ENCODE data around the gene PAPOLB.
A peak's percentile ranks its signal among the peaks of the same experiment; 100 is the strongest.

PAPOLB gene

GRCh38 chr7:4840079-4840501 is 21.7 kb downstream of the PAPOLB start:
- no peak for DNase-seq

GRCh38 chr7:4838626-4839334 is 23.1 kb downstream of the PAPOLB start:
- no peak for DNase-seq

- no peak for DNase-seq
Measured at GRCh38 chr7:4837803-4838625, 23.8 kb downstream of the PAPOLB start.

GRCh38 chr7:4837041-4837802 is 24.6 kb downstream of the PAPOLB start:
- no peak for DNase-seq

GRCh38 chr7:4836206-4836661 is 25.6 kb downstream of the PAPOLB start:
- no peak for DNase-seq

GRCh38 chr7:4835398-4836205 is 26.2 kb downstream of the PAPOLB start:
- no peak for DNase-seq

GRCh38 chr7:4834601-4835397 is 27.0 kb downstream of the PAPOLB start:
- no peak for DNase-seq

GRCh38 chr7:4833691-4834600 is 27.9 kb downstream of the PAPOLB start:
- DNase-seq = no peak

- no peak for DNase-seq
Measured at GRCh38 chr7:4833176-4833575, 28.7 kb downstream of the PAPOLB start.

- DNase-seq = no peak
Measured at GRCh38 chr7:4832711-4833110, 29.1 kb downstream of the PAPOLB start.

- no peak for DNase-seq
Measured at GRCh38 chr7:4831723-4832495, 29.9 kb downstream of the PAPOLB start.

GRCh38 chr7:4830176-4830575 is 31.7 kb downstream of the PAPOLB start:
- peak; percentile 54 for DNase-seq

GRCh38 chr7:4828720-4829383 is 33.0 kb downstream of the PAPOLB start:
- no peak for DNase-seq

- no peak for DNase-seq
Measured at GRCh38 chr7:4825081-4825480, 36.7 kb downstream of the PAPOLB start.

GRCh38 chr7:4824120-4824775 is 37.6 kb downstream of the PAPOLB start:
- DNase-seq = no peak

- no peak for DNase-seq
Measured at GRCh38 chr7:4823441-4824119, 38.2 kb downstream of the PAPOLB start.

GRCh38 chr7:4822677-4823076 is 39.2 kb downstream of the PAPOLB start:
- DNase-seq = no peak

- no peak for DNase-seq
Measured at GRCh38 chr7:4820967-4821471, 40.8 kb downstream of the PAPOLB start.
